ENCODE results near the gene SLFN5.

The SLFN5 gene

DNA sequence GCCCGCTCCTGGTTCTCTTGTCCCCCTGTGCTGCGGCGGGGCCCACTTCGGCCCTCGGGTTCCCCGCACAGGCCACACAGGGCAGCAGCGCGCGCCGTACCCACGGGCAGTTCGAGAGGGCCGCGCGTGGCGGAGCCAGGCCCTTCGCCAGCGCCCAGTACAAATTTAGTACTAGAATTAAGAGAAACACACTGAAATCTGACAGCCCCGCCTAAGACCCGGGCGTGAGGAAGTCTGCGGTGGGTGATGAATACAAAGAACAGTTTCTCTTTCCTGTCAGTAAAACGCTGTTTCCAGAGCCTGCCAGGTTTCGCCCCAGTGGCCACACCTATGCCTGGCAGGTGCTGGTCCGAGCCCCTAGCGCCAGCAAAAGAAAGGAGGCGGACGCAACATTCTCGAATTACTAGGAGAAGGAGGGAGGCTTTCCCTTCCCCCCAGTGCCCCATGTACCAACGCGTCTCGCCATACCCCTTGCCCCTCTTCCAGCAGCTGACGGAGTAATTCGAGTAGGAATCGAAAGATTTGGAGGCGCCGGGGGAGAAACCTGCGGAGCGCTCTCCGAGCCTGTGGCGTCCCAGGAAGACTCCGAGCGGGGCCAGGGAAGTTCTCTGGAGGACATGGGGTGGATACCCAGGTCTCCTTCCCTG, 591 bp upstream of the SLFN5 start:
- peak overlapping the region; percentile 84 for H3K4me3 ChIP-seq (ENCODE audit: low read depth, low read length)
- TF ChIP-seq, protein P1, sequence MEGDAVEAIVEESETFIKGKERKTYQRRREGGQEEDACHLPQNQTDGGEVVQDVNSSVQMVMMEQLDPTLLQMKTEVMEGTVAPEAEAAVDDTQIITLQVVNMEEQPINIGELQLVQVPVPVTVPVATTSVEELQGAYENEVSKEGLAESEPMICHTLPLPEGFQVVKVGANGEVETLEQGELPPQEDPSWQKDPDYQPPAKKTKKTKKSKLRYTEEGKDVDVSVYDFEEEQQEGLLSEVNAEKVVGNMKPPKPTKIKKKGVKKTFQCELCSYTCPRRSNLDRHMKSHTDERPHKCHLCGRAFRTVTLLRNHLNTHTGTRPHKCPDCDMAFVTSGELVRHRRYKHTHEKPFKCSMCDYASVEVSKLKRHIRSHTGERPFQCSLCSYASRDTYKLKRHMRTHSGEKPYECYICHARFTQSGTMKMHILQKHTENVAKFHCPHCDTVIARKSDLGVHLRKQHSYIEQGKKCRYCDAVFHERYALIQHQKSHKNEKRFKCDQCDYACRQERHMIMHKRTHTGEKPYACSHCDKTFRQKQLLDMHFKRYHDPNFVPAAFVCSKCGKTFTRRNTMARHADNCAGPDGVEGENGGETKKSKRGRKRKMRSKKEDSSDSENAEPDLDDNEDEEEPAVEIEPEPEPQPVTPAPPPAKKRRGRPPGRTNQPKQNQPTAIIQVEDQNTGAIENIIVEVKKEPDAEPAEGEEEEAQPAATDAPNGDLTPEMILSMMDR (IDR thresholded peaks at IDR 0.05; ENCODE audit: borderline replicate concordance, insufficient read depth, low read depth, low read length) = peak; percentile 57

DNA sequence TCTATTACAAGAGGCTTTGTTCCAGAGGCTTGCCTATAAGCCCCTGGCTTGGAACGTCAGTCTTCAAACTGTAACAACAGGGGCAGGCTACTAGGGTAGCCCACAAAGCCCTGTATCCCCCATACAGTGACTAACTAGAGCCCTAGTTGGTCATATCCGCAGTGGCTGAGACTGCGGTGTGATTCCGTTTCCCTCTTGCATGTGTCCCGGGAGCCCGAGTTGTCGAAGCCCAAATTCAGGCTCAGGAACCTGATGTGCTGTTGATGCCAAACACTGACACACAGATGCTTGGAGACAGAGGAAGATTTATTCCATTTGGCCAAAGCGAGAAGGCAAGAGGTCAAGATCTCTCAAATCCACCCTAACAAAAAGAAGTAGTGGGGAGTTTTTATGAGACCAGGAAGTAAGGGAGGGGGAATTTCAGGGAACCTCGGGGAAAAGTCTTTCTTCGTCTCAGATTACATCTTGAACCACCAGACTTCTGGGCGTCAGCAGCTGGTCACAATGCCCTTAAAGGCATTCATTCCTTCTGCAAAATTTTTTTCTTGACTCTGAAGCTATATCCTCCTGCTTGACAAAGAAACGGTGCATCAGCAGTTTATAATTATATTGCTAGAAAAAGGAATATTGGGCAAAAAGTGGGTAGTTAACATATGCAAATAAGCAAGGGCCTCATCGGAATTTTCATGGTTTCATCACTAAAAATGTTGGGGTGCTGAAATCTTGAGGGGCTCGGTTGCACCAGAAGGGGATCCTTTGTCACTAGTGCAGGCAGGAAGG, 879 bp downstream of the SLFN5 start:
- H3K4me3 ChIP-seq (ENCODE audit: low read depth, low read length) = peak overlapping the region; percentile 84
- TF ChIP-seq, protein P1 (IDR thresholded peaks at IDR 0.05; ENCODE audit: borderline replicate concordance, insufficient read depth, low read depth, low read length) = no peak

DNA sequence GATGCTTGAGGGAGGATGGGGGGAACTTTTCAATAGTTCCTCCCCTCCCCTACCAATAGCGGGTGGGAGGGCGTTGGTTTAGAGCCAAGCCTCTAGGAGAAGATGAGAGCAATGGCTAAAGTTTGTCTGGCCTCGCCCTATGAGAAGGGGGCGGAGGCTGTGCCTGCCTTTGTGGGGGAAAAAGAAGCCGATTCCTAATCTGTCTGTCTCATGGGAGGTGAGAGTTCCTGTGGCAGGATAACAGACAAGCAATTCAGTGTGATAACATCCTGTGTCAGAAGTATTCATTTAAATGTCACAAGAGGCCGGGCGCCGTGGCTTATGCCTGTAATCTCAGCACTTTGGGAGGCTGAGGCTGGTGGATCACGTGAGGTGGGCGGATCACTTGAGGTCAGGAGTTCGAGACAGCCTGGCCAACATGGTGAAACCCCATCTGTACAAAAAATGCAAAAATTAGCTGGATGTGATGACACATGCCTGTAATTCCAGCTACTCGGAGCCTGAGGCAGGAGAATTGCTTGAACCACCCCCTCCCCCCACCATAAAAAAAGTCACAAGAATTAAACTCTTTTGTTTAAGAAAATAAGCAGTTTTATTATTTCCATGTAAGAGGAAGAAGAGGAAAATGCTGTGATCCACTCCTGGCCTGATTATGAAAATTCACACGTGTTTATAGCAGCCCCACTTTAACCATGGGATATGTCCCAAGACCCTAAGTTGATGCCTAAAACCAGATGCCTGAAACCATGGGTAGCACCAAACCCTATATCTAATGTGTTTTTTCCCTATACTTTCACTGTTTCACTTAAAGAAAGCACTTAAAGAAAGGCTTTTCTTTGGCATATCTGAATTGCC, 1.7 kb downstream of the SLFN5 start:
- TF ChIP-seq, protein P1 (IDR thresholded peaks at IDR 0.05; ENCODE audit: borderline replicate concordance, insufficient read depth, low read depth, low read length) = no peak
- H3K4me3 ChIP-seq (ENCODE audit: low read depth, low read length) = peak overlapping the region; percentile 84

DNA sequence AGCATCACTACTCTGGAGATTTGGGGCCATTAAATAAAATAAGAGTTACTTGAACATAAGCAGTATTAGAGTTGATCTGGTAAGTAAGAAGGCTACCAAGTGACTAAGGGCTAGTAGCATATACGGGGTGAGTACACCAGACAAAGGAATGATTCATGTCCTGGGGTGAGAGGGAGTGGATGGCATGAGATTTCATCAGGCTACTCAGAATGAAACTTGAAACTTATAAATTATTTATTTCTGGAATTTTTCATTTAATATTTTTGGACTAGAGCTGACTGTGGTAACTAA, 2.3 kb downstream of the SLFN5 start:
- TF ChIP-seq, protein P1 (IDR thresholded peaks at IDR 0.05; ENCODE audit: borderline replicate concordance, insufficient read depth, low read depth, low read length) = no peak

DNA sequence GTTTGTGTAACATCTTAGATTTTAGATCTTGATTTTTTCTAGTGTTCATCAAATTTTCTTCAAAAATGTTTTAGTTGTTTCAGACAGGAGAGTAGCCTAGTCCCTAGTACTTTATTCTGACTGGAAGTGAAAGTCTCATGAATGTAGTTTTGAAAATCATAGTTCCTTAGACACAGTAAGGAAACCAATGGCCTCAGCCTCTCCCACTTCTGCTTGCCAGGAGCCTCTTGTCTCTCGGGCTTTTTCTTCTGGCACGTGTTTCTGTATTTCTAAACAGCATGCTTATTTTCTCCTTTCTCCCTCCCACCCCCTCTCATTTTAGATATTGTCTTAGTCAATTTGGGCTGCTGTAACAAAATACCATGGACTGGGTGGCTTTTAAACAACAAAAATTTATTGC, 9.8 kb downstream of the SLFN5 start:
- TF ChIP-seq, protein P1 (IDR thresholded peaks at IDR 0.05; ENCODE audit: borderline replicate concordance, insufficient read depth, low read depth, low read length) = no peak
- H3K4me3 ChIP-seq (ENCODE audit: low read depth, low read length) = no peak overlapping the region

More for the DNA sequence above, 2.3 kb downstream of the SLFN5 start:
- H3K4me3 ChIP-seq (ENCODE audit: low read depth, low read length) = no peak overlapping the region

DNA sequence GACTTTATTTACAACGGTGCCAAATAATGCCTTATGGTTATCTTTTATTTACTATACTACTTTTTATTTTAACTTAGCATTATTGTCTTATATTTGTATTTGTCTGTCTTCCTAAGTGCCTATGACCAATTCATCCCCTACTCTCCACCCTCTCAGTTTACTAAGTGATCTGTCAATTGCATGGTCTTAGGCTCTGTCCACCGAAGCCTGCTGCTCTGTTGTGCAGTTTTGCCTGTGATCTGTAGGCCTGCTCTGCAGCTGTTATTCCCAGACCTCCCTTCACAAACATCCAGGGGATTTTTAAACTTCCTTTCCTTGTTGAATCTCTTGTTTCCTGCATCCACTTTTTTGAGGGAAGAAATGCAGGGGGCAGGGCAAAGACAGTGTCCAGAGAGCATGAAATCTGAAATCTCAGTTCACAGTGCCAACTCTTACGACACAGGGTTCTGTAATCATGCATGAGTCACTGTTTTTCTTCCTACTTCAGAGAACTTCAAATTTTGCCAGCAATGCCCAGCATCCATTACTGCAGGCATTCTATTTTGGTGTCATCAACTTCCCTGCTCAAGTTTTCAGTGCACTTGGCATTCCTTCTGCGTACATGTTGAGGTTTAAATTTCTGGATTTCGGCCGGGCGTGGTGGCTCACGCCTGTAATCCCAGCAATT, 11.4 kb downstream of the SLFN5 start:
- TF ChIP-seq, protein P1 (IDR thresholded peaks at IDR 0.05; ENCODE audit: borderline replicate concordance, insufficient read depth, low read depth, low read length) = no peak
- no peak overlapping the region for H3K4me3 ChIP-seq (ENCODE audit: low read depth, low read length)
